BJ (cell line): Measurements from ENCODE around the gene PCDHA6. TPM values are rescaled to one million over a fixed set of nuclear protein-coding genes. Genes with fewer than 3 reads are reported as not detected.
"Not testable (repeated sequence)": the region's sequence is repeated elsewhere in the genome, so short reads cannot be mapped to it uniquely, and the experiment has no call there.

ENCODE experiments used
- CTCF ChIA-PET: fragments of 350-600 bp; formaldehyde crosslinking; extraction: SDS; loops from one replicate; lab custom pipeline; 2021; ENCODE audit warnings: antibody characterized with exemption, inconsistent platforms; lab: Yijun Ruan, JAX
- POLR2A ChIA-PET: fragments of 300-600 bp; sonication (Branson Sonifier 250); formaldehyde crosslinking; extraction: SDS; loops from one replicate; lab custom pipeline; 2021; ENCODE audit warnings: antibody characterized with exemption; lab: Charles Lee
- DNase-seq: peaks from one replicate; pipeline ENCODE4 v3.0.0-alpha.2; 2011; ENCODE audit warnings: low read depth
- H3K27me3 ChIP-seq: 2 replicates; pipeline ENCODE4 v1.6.0; 2011; ENCODE audit warnings: low read length; ENCODE audit not compliant: control insufficient read depth, insufficient read depth
- H3K36me3 ChIP-seq: 2 replicates; pipeline ENCODE4 v1.5.1; 2011; ENCODE audit warnings: low read length; ENCODE audit not compliant: control insufficient read depth, insufficient read depth
- H3K4me3 ChIP-seq: 2 replicates; pipeline ENCODE4 v1.5.1; 2011; ENCODE audit warnings: low read depth, mild to moderate bottlenecking, control low read depth, low read length
- CTCF ChIP-seq: IDR thresholded peaks from 2 replicates; pipeline ENCODE4 v1.5.1; 2011; ENCODE audit warnings: low read depth, mild to moderate bottlenecking, control low read depth, inconsistent platforms, low read length, moderate library complexity; ENCODE audit not compliant: insufficient read depth
- polyA plus RNA-seq: library from polyadenylated mRNA; depleted of rRNA; stranded (reverse); fragments of >200 nt; gene quantifications from 2 replicates; pipeline ENCODE4 v1.2.3, GENCODE V29; 2011

PCDHA6 gene
- polyA plus RNA-seq, 1 experiment = 0.02 TPM

- no peak for DNase-seq
- POLR2A ChIA-PET = no interaction called here
- no peaks in the 10 kb centered on the region for H3K36me3 ChIP-seq
- CTCF ChIA-PET = interaction anchor here (0.7 to 1.9 kb wide), 3 partner anchors 10 to 50 kb away, joined by 3 to 4 read pairs (median 3); no protein-coding TSS in a partner anchor
- no peaks in the 10 kb centered on the region for H3K27me3 ChIP-seq
- peak overlapping the region; percentile 19; the same call in 1 of the 2 replicates for H3K4me3 ChIP-seq
- TF ChIP-seq CTCF = peak; percentile 38
Observed at GRCh38 chr5:140801494-140801841, 26.3 kb upstream of the PCDHA6 start.

GRCh38 chr5:140802381-140802780 lies 25.4 kb upstream of the PCDHA6 start:
- H3K27me3 ChIP-seq, H3K4me3 ChIP-seq, H3K36me3 ChIP-seq, DNase-seq, POLR2A ChIA-PET: not testable (repeated sequence)
- CTCF ChIA-PET = interaction anchor here (1.9 kb wide), 1 partner anchor 10 kb away, joined by 4 read pairs; no protein-coding TSS in a partner anchor

DNA sequence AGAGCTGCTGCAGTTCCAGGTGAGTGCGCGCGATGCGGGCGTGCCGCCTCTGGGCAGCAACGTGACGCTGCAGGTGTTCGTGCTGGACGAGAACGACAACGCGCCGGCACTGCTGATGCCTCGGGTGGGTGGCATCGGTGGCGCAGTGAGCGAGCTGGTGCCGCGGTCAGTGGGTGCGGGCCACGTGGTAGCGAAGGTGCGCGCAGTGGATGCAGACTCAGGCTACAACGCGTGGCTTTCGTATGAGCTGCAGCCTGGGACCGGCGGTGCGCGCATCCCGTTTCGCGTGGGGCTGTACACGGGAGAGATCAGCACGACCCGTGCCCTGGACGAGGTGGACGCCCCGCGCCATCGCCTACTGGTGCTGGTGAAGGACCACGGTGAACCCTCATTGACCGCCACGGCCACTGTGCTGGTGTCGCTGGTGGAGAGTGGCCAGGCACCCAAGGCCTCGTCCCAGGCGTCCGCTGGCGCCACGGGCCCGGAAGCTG lies 24.9 kb upstream of the PCDHA6 start:
- Histone ChIP-seq H3K4me3 (no peak overlapping the region), H3K36me3 (no peaks in the 10 kb centered on the region), H3K27me3 (no peaks in the 10 kb centered on the region)
- ChIA-PET CTCF (interaction anchor here (1.9 kb wide), 1 partner anchor 9 kb away, joined by 4 read pairs; no protein-coding TSS in a partner anchor), POLR2A (no interaction called here)
- DNase-seq = no peak
- TF ChIP-seq CTCF = no peak

GRCh38 chr5:140806834-140807775 lies 20.7 kb upstream of the PCDHA6 start, which contains the start of gene PCDHA4:
PCDHA4 (plus strand) TSS chr5:140807068.
- Histone ChIP-seq H3K4me3 (peak within 1 kb of the TSS; percentile 32), H3K27me3 (no peaks in the 10 kb centered on the region), H3K36me3 (no peaks in the 10 kb centered on the region)
- ChIA-PET CTCF (interaction anchor here (0.6 to 1.6 kb wide), 3 partner anchors 10 to 172 kb away, joined by 3 to 4 read pairs (median 3); no protein-coding TSS in a partner anchor), POLR2A (no interaction called here)
- no peak for DNase-seq
- TF ChIP-seq CTCF = peak; percentile 38

DNA sequence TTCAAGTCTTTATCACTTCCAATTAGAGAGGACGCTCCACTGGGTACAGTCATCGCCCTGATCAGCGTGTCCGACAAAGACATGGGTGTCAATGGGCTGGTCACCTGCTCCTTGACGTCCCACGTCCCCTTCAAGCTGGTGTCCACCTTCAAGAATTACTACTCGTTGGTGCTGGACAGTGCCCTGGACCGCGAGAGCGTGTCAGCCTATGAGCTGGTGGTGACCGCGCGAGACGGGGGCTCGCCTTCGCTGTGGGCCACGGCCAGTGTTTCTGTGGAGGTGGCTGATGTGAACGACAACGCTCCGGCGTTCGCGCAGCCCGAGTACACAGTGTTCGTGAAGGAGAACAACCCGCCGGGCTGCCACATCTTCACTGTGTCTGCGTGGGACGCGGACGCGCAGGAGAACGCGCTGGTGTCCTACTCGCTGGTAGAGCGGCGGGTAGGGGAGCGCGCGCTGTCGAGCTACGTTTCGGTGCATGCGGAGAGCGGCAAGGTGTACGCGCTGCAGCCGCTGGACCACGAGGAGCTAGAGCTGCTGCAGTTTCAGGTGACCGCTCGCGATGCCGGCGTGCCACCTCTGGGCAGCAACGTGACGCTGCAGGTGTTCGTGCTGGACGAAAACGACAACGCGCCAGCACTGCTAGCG lies 19.4 kb upstream of the PCDHA6 start:
- H3K27me3 ChIP-seq, H3K36me3 ChIP-seq, DNase-seq, H3K4me3 ChIP-seq, POLR2A ChIA-PET: not testable (repeated sequence)
- CTCF ChIA-PET = interaction anchor here (0.6 to 1.6 kb wide), 4 partner anchors 9 to 871 kb away, joined by 3 to 4 read pairs (median 3); no protein-coding TSS in a partner anchor

GRCh38 chr5:140808889-140809291 lies 18.9 kb upstream of the PCDHA6 start:
- Histone ChIP-seq H3K4me3 (no peak overlapping the region), H3K36me3 (no peaks in the 10 kb centered on the region), H3K27me3 (no peaks in the 10 kb centered on the region)
- TF ChIP-seq CTCF = no peak
- no peak for DNase-seq
- CTCF ChIA-PET = no interaction called here
- POLR2A ChIA-PET = no interaction called here
